Measurements from ENCODE around the gene DENND10. TPM values are rescaled to one million over a fixed set of nuclear protein-coding genes. Genes with fewer than 3 reads are reported as not detected.
"Not testable (repeated sequence)": the region's sequence is repeated elsewhere in the genome, so short reads cannot be mapped to it uniquely, and the experiment has no call there.

DENND10 gene
- total RNA-seq, 1 donor from 2014 or later = 42.2 TPM

- H3K27ac ChIP-seq = no peak overlapping the region
- intact Hi-C loops (cut with DNase I) = no loop called here
- DNase-seq (ENCODE audit: extremely low spot score in 2 of 2) = no peak
These were observed 28.8 kb downstream of the DENND10 start for GRCh38 chr10:119132521-119133345.

GRCh38 chr10:119133949-119134348, 30.0 kb downstream of the DENND10 start:
- H3K27ac ChIP-seq = no peak overlapping the region
- H3K36me3 ChIP-seq = peaks cover 0 to 40% of the 10 kb centered on the region in 2 donors
- no peak for DNase-seq (ENCODE audit: extremely low spot score in 2 of 2)

More at GRCh38 chr10:119132521-119133345, 28.8 kb downstream of the DENND10 start:
- Histone ChIP-seq H3K27me3 (no peaks in the 10 kb centered on the region), H3K4me3 (no peak overlapping the region), H3K36me3 (peaks cover 0 to 51% of the 10 kb centered on the region in 2 donors), H3K9me3 (no peaks in the 10 kb centered on the region), H3K4me1 (no peaks in the 10 kb centered on the region)
- TF ChIP-seq CTCF (IDR thresholded peaks at IDR 0.05) = no peak
- TF ChIP-seq POLR2AphosphoS5 (IDR thresholded peaks at IDR 0.05; ENCODE audit: insufficient read depth in 1 of 2, low read depth in 1 of 2) = no peak
- no peak for TF ChIP-seq POLR2A (IDR thresholded peaks at IDR 0.05)

GRCh38 chr10:119135513-119135881, 31.6 kb downstream of the DENND10 start:
- H3K36me3 ChIP-seq = peaks cover 0 to 29% of the 10 kb centered on the region in 2 donors
- H3K4me3 ChIP-seq = no peak overlapping the region
- intact Hi-C loops (cut with DNase I) = no loop called here
- H3K9me3 ChIP-seq = no peaks in the 10 kb centered on the region
- TF ChIP-seq CTCF (IDR thresholded peaks at IDR 0.05) = no peak
- TF ChIP-seq POLR2AphosphoS5 (IDR thresholded peaks at IDR 0.05; ENCODE audit: insufficient read depth in 1 of 2, low read depth in 1 of 2) = no peak
- TF ChIP-seq POLR2A (IDR thresholded peaks at IDR 0.05) = no peak
- H3K27me3 ChIP-seq = no peaks in the 10 kb centered on the region
- no peaks in the 10 kb centered on the region for H3K4me1 ChIP-seq
- DNase-seq (ENCODE audit: extremely low spot score in 2 of 2) = no peak
- no peak overlapping the region for H3K27ac ChIP-seq

More at GRCh38 chr10:119133949-119134348, 30.0 kb downstream of the DENND10 start:
- TF ChIP-seq POLR2A (IDR thresholded peaks at IDR 0.05) = no peak
- no peak for TF ChIP-seq POLR2AphosphoS5 (IDR thresholded peaks at IDR 0.05; ENCODE audit: insufficient read depth in 1 of 2, low read depth in 1 of 2)
- H3K27me3 ChIP-seq = no peaks in the 10 kb centered on the region
- H3K4me1 ChIP-seq = no peaks in the 10 kb centered on the region
- H3K9me3 ChIP-seq = no peaks in the 10 kb centered on the region
- no peak overlapping the region for H3K4me3 ChIP-seq
- intact Hi-C loops (cut with DNase I) = no loop called here

GRCh38 chr10:119136084-119136483, 32.2 kb downstream of the DENND10 start:
- TF ChIP-seq POLR2A (IDR thresholded peaks at IDR 0.05) (no peak), POLR2AphosphoS5 (IDR thresholded peaks at IDR 0.05; ENCODE audit: insufficient read depth in 1 of 2, low read depth in 1 of 2) (no peak), CTCF (IDR thresholded peaks at IDR 0.05) (no peak)
- intact Hi-C loops (cut with DNase I) = no loop called here
- peaks cover 0 to 28% of the 10 kb centered on the region in 2 donors for H3K36me3 ChIP-seq
- H3K9me3 ChIP-seq = no peaks in the 10 kb centered on the region
- no peaks in the 10 kb centered on the region for H3K4me1 ChIP-seq
- DNase-seq (ENCODE audit: extremely low spot score in 2 of 2) = no peak
- no peak overlapping the region for H3K27ac ChIP-seq
- H3K27me3 ChIP-seq = no peaks in the 10 kb centered on the region
- no peak overlapping the region for H3K4me3 ChIP-seq

- intact Hi-C loops (cut with DNase I) = not testable (repeated sequence)
- H3K36me3 ChIP-seq = peaks cover 0 to 23% of the 10 kb centered on the region in 2 donors
These were observed 34.0 kb downstream of the DENND10 start for GRCh38 chr10:119137878-119138277.

More at GRCh38 chr10:119137878-119138277, 34.0 kb downstream of the DENND10 start:
- H3K27me3 ChIP-seq; H3K4me1 ChIP-seq; DNase-seq (ENCODE audit: extremely low spot score in 2 of 2); H3K27ac ChIP-seq; H3K9me3 ChIP-seq; H3K4me3 ChIP-seq: not testable (repeated sequence)
